CD4-positive, alpha-beta T cell treated with Interleukin-4 for 1 hour (primary cell): ENCODE results near the gene CD37.
"Not testable (repeated sequence)": the region's sequence is repeated elsewhere in the genome, so short reads cannot be mapped to it uniquely, and the experiment has no call there.

Experiments used
- DNase-seq, 2 donors: peaks; one replicate each; pipeline ENCODE4 v3.0.0-alpha.2; 2020 to 2022

The CD37 gene, protein sequence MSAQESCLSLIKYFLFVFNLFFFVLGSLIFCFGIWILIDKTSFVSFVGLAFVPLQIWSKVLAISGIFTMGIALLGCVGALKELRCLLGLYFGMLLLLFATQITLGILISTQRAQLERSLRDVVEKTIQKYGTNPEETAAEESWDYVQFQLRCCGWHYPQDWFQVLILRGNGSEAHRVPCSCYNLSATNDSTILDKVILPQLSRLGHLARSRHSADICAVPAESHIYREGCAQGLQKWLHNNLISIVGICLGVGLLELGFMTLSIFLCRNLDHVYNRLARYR

DNA sequence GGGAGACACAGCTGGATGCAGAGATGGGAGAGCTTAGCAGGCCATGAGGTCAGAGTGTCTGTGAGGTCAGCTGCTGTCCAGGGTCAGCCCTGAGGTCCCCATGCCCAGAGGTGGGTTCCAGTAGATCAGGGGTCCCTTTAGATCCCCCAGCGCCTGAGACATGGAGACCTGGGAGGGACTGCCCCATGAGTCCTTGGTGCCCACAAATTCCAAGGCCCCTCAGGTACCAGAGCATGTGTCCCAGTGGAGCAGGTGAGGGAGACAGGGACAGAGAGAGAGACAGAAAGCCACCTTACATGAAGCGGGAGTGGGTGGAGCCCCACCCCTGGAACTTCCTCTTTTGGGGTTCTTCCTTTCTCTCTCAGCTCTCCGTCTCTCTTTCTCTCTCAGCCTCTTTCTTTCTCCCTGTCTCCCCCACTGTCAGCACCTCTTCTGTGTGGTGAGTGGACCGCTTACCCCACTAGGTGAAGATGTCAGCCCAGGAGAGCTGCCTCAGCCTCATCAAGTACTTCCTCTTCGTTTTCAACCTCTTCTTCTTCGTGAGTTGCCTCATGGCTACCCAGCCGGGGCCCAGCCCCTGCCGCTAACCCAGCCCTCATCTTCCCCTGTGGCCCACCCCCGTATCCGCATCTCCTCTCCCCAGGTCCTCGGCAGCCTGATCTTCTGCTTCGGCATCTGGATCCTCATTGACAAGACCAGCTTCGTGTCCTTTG is at the start of gene CD37:
Gene CD37 (plus strand): TSS at position 336 of the 713 bp plus-strand sequence. CDS start 135 bp downstream, at position 471.
- peak; percentile 58 to 70 for DNase-seq

GRCh38 chr19:49287141-49287770 is 48.0 kb upstream of the CD37 start:
- no peak for DNase-seq

DNA sequence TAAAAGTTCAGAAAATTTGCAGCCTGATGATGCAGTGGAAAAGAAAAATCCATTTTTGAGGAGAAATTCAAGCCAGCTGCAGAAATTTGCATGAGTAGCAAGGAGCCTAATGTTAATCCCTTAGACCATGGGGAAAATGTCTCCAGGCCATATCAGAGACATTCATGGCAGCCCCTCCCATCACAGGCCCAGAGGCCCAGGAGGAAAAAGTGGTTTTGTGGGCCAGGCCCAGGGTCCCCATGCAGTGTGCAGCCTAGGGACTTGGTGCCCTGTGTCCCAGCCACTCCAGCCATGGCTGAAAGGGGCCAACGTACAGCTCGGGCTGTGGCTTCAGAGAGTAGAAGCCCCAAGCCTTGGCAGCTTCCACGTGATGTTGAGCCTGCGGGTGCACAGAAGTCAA is 47.0 kb upstream of the CD37 start:
- not testable (repeated sequence) for DNase-seq

DNA sequence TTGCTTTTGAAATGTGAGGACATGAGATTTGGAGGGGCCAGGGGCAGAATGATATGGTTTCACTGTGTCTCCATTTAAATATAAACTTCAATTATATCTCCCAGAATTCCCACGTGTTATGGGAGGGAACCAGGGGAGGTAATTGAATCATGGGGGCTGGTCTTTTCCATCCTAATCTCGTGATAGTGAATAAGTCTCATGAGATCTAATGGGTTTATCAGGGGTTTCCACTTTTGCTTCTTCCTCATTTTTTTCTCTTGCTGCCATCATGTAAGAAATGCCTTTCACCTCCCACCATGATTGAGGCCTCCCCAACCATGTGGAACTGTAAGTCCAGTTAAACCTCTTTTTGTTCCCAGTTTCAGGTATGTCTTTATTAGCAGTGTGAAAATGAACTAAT is 45.9 kb upstream of the CD37 start:
- DNase-seq = not testable (repeated sequence)

DNA sequence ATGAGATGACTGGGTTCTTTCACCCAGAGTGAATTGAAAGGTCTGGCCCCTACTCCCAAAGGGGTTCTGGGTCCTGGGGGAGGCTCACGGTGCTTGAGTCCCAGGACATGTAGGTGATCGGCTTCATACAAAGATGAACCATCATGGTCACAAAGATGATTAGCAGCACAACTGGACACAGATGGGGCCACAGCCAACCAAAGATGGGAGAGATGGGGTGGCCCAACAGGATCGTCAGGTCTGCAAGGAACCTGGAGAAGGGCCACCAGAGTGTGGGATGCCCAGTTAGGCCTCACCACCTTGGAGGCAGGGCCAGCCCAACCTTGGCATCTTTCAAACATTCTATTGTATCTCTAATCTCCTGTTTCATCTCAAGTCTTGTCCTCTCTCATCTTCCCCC is 44.7 kb upstream of the CD37 start:
- no peak for DNase-seq

DNA sequence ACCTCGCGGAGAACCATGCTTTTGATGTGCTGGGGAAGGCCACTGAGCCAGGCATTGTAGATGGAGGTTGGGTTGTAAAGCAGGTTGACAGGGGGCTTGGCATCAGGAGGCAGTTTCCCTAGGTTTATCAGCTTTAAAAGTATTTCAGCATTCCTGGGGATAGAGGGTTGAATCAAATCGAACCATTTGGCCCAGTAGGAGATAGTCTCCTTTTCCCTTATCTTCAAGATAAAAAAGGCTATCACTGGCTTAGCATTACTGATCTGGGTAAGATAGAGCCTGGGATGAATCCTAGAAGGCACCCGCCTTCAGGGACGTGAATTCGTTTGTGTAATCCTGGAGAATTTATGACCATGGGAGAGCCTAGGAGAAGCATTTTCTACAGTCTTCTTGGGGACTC is 40.8 kb upstream of the CD37 start:
- DNase-seq = no peak

GRCh38 chr19:49295208-49295880 is 39.9 kb upstream of the CD37 start:
- DNase-seq = no peak

- DNase-seq = no peak
Observed at GRCh38 chr19:49297403-49297802, 37.8 kb upstream of the CD37 start.

GRCh38 chr19:49298653-49299052 is 36.6 kb upstream of the CD37 start:
- not testable (repeated sequence) for DNase-seq

DNA sequence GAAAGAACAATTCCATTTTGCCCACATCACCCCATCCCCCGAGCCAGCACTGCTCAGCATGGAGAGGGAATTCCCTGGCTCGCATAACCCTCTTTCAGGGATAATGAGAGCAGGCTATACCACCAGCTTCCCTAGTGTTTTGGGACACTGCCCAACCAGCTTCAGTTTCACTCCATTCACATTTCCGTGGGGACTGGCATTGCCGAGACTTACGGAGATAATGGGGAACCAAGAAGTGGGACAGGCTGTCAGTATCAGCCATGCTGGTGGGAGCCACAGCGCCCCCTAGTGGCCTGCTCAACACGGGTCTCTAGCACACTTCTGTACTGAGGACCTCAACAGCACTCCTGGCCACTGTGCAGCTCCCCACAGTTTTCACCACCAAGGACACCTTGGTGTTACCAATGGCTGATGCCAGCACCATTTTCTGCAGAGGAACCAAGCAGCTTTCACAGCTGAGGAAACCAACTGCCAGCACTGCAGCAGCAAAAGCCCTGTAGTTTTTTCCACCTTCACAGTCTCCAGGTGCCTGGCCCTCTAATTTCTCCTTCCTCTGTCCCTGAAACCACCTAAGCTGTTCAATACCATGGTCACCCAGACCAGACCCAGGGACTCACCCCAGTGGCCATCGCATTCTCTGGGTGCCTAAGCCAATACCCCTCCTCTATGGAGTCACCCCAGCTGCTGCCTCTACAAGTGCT is 33.9 kb upstream of the CD37 start:
- DNase-seq = peak; percentile 75 to 80

DNA sequence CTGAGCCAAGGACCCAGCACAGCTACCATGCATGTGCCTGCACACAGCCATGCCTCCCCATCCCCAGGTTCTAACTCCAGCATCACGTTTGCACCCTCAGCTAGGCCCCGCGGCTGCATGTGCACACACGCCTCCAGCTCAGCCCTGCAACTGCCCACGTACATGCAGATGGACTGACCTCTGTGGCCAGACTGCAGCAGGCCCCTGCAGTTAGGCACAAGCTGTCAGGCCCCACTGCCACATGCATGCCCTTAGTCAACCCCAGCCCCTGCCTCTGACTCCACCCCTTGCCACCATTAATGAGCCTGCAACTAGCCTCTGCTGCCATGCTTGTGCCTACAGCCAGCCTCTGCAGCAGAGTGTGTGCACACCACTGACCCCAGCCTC is 33.3 kb upstream of the CD37 start:
- no peak for DNase-seq

- DNase-seq = peak in 1 of 2 donors; percentile 22
Observed at GRCh38 chr19:49306734-49307133, 28.5 kb upstream of the CD37 start.

- DNase-seq = no peak
Observed at GRCh38 chr19:49309087-49309486, 26.1 kb upstream of the CD37 start.

DNA sequence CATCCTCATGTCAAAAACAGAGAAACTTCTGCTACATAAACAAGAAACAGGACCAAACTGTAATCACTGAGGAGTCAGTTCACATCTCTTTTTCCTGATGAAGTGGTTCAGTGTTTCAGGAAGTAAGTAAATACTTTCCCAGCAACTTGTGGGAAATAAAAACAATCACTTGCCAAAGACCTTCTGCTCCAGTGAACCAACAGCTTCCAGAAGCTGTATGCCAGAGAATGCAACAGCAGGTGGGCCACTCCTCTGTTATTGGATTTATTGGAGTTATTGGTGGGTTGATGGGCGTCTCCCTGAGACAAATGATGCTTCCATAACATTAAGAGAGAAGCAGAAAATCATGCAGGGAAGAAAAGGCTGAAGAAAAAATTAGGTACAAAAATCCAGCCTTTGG is 20.1 kb upstream of the CD37 start:
- DNase-seq = no peak

DNA sequence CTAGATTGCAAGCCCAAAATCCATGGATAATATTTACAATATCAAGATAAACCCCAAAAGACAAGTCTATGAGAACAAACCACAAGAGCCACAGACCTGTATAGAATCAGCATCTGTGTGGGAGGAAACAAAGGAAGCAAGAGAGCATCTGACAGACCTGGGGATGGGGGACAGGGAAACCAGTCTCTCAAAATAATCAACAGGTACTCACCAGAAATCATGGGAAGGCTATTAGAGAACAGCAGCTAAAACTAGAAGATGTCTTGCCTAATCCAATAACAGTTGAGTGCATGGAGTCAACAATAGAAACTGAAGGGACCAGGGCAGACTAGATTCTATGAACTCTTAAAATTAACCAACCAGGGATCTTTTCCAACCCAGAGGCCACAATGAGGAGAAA is 18.9 kb upstream of the CD37 start:
- DNase-seq = no peak

DNA sequence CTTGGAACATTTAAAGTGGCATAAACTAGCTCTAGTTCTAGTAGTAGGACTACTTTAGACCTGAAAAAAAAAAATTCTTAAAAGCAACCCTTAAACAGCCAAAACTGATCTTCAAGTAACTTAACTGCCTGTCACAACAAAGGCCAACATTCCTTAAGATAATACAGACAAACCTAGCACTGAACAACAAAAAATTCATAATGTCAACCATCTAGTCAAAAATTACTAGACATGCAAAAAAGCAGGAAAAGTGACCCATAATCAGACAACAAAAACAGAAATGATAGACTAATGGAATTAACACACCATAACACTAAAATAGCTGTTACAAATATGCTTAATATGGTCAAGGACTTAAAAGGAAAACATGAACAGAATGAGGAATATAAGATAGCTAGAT is 16.9 kb upstream of the CD37 start:
- DNase-seq = no peak

DNA sequence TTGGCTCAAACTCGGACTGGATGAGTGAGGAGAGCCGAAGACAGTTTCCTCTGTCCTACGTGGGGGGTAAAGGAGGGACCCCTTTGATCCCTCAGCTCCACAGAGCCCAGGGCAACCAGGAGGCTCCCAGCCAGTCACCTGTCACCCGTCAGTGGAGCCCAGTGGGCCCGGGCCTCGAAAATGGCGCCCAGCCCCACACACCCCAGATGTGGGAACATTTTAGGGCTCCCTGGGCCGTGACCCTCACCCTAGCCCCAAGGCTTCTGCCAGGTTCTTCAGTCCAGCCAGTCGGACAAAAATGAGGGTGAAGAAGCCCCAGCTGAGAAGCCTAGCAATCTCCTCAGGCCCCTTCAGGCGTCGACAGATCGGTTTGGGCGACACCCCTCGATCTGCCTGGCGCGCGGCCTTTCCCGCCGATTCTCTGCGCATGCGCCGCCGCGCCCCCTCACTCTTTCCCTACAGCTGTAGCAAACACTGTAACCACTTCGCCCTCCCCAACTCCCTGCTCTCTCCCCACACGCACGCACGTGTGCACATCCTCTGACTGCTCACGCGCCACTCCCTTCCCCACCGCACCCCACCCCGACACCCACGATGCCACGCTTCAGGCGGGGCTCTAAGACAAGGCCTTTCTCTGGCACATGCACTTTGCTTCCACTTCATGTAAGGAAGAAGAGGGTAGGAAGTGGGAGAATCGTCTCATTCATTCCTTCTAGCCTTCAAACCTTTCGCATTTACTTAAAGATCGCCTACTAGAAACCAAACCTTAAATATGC is 10.2 kb upstream of the CD37 start, which contains the start of gene SLC6A16:
Gene SLC6A16 (minus strand): TSS at position 391 of the 776 bp plus-strand sequence. CDS start 13,844 bp downstream, outside the sequence.
- no peak for DNase-seq

DNA sequence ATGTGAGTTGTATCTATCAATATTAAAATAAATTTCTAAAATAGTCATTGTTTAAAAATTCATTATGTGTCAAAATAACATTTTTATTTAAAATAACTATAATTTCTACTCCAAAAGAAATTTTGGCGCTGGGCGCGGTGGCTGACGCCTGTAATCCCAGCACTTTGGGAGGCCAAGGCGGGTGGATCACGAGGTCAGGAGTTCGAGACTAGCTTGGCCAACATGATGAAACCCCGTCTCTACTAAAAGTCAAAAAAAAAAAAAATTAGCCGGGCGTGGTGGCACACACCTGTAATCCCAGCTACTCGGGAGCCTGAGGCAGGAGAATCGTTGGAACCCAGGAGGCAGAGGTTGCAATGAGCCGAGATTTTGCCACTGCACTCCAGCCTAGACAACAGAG is 9.4 kb upstream of the CD37 start:
- DNase-seq = not testable (repeated sequence)

DNA sequence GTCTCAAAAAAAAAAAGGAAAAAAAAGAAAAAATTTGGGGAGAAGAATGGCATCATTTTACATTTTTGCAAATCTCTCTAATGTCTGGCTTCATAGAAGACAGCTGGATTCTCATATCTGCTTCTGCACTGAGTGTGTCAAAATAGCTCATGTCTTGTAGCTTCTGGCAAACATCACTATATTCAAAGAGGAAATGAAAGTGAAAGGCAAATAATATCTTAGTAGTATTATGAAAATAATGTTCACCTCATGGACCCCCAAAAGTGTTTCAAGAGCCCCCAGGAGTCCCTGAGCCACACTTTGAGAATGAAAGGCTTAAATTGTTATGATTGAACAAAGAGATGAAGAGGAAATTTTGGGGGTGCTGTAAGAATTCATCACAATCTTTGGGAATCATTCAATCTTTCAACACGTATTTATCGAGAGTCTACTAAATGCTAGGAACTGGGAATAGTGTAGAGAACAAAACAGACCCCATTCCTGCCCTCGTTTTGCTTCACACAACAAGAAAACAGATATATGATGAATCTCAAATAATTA is 9.0 kb upstream of the CD37 start:
- DNase-seq = no peak

GRCh38 chr19:49327878-49328544 is 7.2 kb upstream of the CD37 start:
- DNase-seq = peak; percentile 54 to 67

- no peak for DNase-seq
Observed at GRCh38 chr19:49328741-49329140, 6.5 kb upstream of the CD37 start.
